ENCODE data around the gene CCDC170. TPM values are rescaled to one million over a fixed set of nuclear protein-coding genes. Genes with fewer than 3 reads are reported as not detected.

The CCDC170 gene
- total and polyA plus RNA-seq, 4 donors: 0.05 to 5.4 (median 1.1) TPM

DNA sequence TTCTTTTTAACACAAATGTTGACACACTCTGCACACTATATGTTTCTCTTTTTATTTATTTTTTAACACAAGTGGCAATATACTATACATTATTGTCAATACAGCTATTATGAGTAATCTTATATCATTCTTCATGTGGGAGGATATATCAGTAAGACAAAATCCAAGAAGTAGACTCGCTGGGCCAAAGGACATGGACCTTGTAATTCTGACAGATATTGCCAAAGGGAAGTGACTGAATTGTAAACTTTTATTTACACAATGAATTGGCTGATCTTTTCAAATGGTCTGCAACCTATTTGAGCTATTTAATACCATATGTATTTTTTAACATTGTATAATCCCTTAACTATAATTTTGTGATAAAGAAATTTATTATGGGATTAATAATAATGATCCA, 56.0 kb downstream of the CCDC170 start:
- Histone ChIP-seq H3K9me3 (ENCODE audit: control insufficient read depth, low read length) (peaks cover 4% of the 10 kb centered on the region), H3K36me3 (ENCODE audit: control insufficient read depth in 1 of 2, insufficient read depth in 2 of 2, low read length in 1 of 2) (no peaks in the 10 kb centered on the region), H3K4me3 (ENCODE audit: low read length in 2 of 2) (no peak overlapping the region), H3K4me1 (ENCODE audit: control insufficient read depth in 1 of 2, insufficient read depth in 2 of 2, low read length in 2 of 2) (no peaks in the 10 kb centered on the region), H3K27ac (ENCODE audit: low read depth in 1 of 2, low read length in 2 of 2) (no peak overlapping the region), H3K27me3 (ENCODE audit: control insufficient read depth in 1 of 2, insufficient read depth in 2 of 2, low read length in 1 of 2) (no peaks in the 10 kb centered on the region)
- no peak for ATAC-seq (ENCODE audit: low FRiP score)
- no peak for DNase-seq
- intact Hi-C loops (cut with DNase I): no loop called here
- 78 to 82% methylated on average over 1 of the region's 1 CpG for WGBS, 2 donors

DNA sequence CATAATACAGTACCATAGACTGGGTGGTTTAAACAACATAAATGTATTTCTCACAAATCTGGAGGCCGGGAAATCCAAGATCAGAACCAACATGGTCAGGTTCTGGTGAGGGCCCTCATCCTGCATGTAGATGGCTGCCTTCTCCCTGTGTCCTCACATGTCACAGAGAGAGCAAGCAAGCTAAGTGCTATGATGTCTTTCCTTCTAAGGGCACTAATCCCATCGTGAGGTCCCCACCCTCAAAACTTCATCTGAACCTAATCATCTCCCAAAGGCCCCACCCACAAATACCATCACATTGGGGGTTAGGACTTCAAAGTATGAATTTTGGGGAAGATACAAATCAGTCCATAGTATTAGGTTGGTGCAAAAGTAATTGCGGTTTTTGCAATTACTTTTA, 56.8 kb downstream of the CCDC170 start:
- intact Hi-C loops (cut with DNase I): no loop called here
- no peaks in the 10 kb centered on the region for H3K36me3 ChIP-seq (ENCODE audit: control insufficient read depth in 1 of 2, insufficient read depth in 2 of 2, low read length in 1 of 2)
- 85 to 87% methylated on average over 3 of the region's 3 CpGs for WGBS, 2 donors
- H3K4me3 ChIP-seq (ENCODE audit: low read length in 2 of 2): no peak overlapping the region
- H3K4me1 ChIP-seq (ENCODE audit: control insufficient read depth in 1 of 2, insufficient read depth in 2 of 2, low read length in 2 of 2): no peaks in the 10 kb centered on the region
- DNase-seq (no peak), ATAC-seq (ENCODE audit: low FRiP score) (no peak)
- H3K27me3 ChIP-seq (ENCODE audit: control insufficient read depth in 1 of 2, insufficient read depth in 2 of 2, low read length in 1 of 2): no peaks in the 10 kb centered on the region
- H3K27ac ChIP-seq (ENCODE audit: low read depth in 1 of 2, low read length in 2 of 2): no peak overlapping the region
- H3K9me3 ChIP-seq (ENCODE audit: control insufficient read depth, low read length): peaks cover 4% of the 10 kb centered on the region

DNA sequence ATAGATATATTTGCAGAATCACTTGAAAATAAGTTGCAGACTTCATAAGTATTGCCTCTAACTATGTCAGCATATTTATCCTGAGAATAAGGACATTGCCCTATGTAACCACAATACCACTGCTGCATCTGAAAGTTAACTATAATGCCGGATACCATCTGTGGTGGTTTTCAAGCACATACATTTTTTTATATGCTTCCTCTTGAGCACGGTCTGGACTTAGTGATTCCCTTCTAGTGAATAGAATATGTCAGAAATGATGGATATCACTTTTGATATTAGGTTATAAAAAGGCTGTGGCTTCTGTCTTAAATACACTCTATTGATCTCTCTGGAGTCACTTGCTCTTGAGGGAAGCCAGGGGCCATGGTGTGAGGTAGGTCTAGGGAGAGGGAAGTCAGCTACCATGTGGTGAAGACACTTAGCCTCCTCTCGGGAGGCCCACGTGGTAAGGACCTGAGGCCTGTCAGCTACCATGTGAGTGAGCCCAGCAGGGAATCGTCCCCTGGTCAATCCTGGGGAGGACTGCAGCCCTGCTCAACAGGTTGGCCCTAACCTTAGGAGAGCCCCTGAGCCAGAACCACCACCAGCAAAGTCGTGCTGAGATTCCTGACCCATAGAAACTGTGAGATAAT, 57.5 kb downstream of the CCDC170 start:
- 51 to 60% methylated on average over 6 of the region's 6 CpGs for WGBS, 2 donors

DNA sequence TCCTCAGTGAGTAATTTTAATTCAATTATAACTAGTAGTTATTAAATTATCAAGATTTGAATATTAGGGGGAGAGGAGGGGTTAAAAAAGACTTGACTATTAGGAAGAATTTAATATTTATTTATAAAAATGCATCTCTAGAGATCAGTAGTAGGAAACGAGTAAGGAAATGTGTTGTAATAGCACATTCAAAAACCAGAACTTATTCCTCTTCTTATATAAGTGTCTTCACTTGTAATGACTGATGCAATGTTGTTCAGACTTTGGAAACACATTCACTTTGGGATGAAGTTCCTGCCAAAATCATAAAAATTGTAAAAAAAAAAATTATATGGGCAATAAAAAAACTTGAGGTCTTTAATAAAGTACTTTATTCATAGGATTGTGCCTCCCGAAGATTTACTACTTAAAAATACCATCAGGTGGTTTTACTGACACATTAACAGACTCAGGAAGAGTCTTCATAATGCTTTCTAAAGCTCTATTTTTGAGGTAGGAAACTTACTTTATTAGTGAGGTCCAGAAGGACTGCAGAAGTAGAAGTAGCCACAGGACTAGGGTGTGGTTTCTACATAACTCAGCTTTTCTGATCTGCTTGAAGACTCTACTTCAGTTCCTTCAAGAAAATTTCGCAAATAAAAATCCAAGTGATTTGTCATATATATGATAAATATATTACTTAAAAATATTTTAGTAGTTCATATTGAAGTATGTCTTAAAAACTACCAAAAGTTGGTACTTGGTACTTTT, 59.8 kb downstream of the CCDC170 start:
- Histone ChIP-seq H3K4me3 (ENCODE audit: low read length in 2 of 2) (no peak overlapping the region), H3K36me3 (ENCODE audit: control insufficient read depth in 1 of 2, insufficient read depth in 2 of 2, low read length in 1 of 2) (no peaks in the 10 kb centered on the region), H3K27ac (ENCODE audit: low read depth in 1 of 2, low read length in 2 of 2) (no peak overlapping the region), H3K27me3 (ENCODE audit: control insufficient read depth in 1 of 2, insufficient read depth in 2 of 2, low read length in 1 of 2) (no peaks in the 10 kb centered on the region), H3K4me1 (ENCODE audit: control insufficient read depth in 1 of 2, insufficient read depth in 2 of 2, low read length in 2 of 2) (no peaks in the 10 kb centered on the region), H3K9me3 (ENCODE audit: control insufficient read depth, low read length) (peaks cover 4% of the 10 kb centered on the region)
- intact Hi-C loops (cut with DNase I): no loop called here
- ATAC-seq (ENCODE audit: low FRiP score): no peak
- no peak for DNase-seq
- 72 to 74% methylated on average over 3 of the region's 3 CpGs for WGBS, 2 donors

More for the DNA sequence above, 57.5 kb downstream of the CCDC170 start:
- Histone ChIP-seq H3K4me3 (ENCODE audit: low read length in 2 of 2) (no peak overlapping the region), H3K4me1 (ENCODE audit: control insufficient read depth in 1 of 2, insufficient read depth in 2 of 2, low read length in 2 of 2) (no peaks in the 10 kb centered on the region), H3K27ac (ENCODE audit: low read depth in 1 of 2, low read length in 2 of 2) (no peak overlapping the region), H3K9me3 (ENCODE audit: control insufficient read depth, low read length) (peaks cover 4% of the 10 kb centered on the region), H3K27me3 (ENCODE audit: control insufficient read depth in 1 of 2, insufficient read depth in 2 of 2, low read length in 1 of 2) (no peaks in the 10 kb centered on the region), H3K36me3 (ENCODE audit: control insufficient read depth in 1 of 2, insufficient read depth in 2 of 2, low read length in 1 of 2) (no peaks in the 10 kb centered on the region)
- intact Hi-C loops (cut with DNase I): no loop called here
- DNase-seq: no peak
- ATAC-seq (ENCODE audit: low FRiP score): no peak

DNA sequence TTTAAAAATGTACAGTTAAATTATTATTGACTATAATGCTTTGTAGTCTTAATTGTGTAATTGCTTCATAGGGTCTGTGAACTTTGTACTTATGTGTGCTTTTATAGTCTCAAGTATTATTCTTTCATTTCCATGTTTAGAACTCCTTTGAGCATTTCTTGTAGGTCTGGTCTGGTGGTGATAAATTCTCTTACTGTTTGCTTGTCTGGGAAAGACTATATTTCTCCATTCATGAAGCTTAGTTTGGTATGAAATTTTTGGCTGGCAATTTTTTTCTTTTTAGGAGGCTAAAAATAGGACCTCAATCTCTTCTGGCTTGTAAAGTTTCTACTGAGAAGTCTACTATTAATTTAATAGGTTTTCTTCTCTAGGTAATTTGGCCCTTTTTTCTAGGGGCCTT, 67.4 kb downstream of the CCDC170 start:
- no peak for DNase-seq
- no peaks in the 10 kb centered on the region for H3K36me3 ChIP-seq (ENCODE audit: control insufficient read depth in 1 of 2, insufficient read depth in 2 of 2, low read length in 1 of 2)
- H3K27me3 ChIP-seq (ENCODE audit: control insufficient read depth in 1 of 2, insufficient read depth in 2 of 2, low read length in 1 of 2): no peaks in the 10 kb centered on the region
- no peak overlapping the region for H3K27ac ChIP-seq (ENCODE audit: low read depth in 1 of 2, low read length in 2 of 2)
- peaks cover 2% of the 10 kb centered on the region for H3K9me3 ChIP-seq (ENCODE audit: control insufficient read depth, low read length)
- no peaks in the 10 kb centered on the region for H3K4me1 ChIP-seq (ENCODE audit: control insufficient read depth in 1 of 2, insufficient read depth in 2 of 2, low read length in 2 of 2)
- intact Hi-C loops (cut with DNase I): no loop called here
- no peak overlapping the region for H3K4me3 ChIP-seq (ENCODE audit: low read length in 2 of 2)
- ATAC-seq (ENCODE audit: low FRiP score): no peak

DNA sequence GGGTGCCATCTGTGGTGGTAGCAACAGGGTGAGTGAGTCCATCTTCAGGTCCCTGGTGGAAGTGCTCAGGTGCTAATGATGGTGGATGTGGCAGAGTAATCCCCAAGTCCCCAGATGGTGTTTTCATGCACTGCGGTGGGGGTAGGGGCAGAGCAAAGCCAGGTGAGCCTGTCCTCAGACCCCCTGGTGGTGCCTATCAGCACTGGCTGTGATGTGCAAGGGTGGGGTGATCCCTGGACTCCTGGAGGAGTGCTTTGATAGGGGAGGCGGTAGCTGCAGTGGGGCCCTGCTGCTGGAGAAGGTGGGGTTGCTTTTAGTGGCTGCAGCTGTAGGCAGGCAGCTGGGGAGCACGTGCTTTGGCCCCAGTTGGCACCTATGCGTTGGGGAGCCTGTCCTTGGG, 70.8 kb downstream of the CCDC170 start:
- intact Hi-C loops (cut with DNase I): no loop called here
- no peak for ATAC-seq (ENCODE audit: low FRiP score)
- Histone ChIP-seq H3K36me3 (ENCODE audit: control insufficient read depth in 1 of 2, insufficient read depth in 2 of 2, low read length in 1 of 2) (no peaks in the 10 kb centered on the region), H3K4me1 (ENCODE audit: control insufficient read depth in 1 of 2, insufficient read depth in 2 of 2, low read length in 2 of 2) (no peaks in the 10 kb centered on the region), H3K9me3 (ENCODE audit: control insufficient read depth, low read length) (peaks cover 2% of the 10 kb centered on the region), H3K4me3 (ENCODE audit: low read length in 2 of 2) (no peak overlapping the region), H3K27ac (ENCODE audit: low read depth in 1 of 2, low read length in 2 of 2) (no peak overlapping the region), H3K27me3 (ENCODE audit: control insufficient read depth in 1 of 2, insufficient read depth in 2 of 2, low read length in 1 of 2) (no peaks in the 10 kb centered on the region)
- WGBS, 2 donors: 64 to 65% methylated on average over 4 of the region's 4 CpGs
- no peak for DNase-seq

DNA sequence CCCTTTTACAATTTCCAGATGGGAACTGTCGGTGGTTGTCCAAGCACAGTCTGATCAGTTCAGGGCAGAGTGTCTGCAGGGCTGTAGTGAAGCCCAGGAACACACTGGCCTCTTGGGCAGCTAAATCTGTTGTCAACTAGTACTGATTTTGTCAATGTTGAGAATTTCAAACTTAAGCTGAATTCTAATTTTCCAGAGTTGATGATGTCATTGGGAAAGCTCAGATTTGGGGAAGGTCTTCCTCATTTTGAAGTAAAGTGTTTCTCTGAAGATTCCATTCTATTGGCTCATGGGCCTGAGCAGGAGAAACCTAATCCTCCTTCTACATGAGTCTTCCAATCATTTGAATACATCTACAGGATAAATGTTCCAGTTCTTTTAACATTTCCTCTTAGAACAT, 72.1 kb downstream of the CCDC170 start:
- intact Hi-C loops (cut with DNase I): no loop called here
- Histone ChIP-seq H3K27me3 (ENCODE audit: control insufficient read depth in 1 of 2, insufficient read depth in 2 of 2, low read length in 1 of 2) (no peaks in the 10 kb centered on the region), H3K9me3 (ENCODE audit: control insufficient read depth, low read length) (peaks cover 2% of the 10 kb centered on the region), H3K4me1 (ENCODE audit: control insufficient read depth in 1 of 2, insufficient read depth in 2 of 2, low read length in 2 of 2) (no peaks in the 10 kb centered on the region), H3K36me3 (ENCODE audit: control insufficient read depth in 1 of 2, insufficient read depth in 2 of 2, low read length in 1 of 2) (no peaks in the 10 kb centered on the region), H3K27ac (ENCODE audit: low read depth in 1 of 2, low read length in 2 of 2) (no peak overlapping the region), H3K4me3 (ENCODE audit: low read length in 2 of 2) (no peak overlapping the region)
- DNase-seq (no peak), ATAC-seq (ENCODE audit: low FRiP score) (no peak)
- 42 to 48% methylated on average over 1 of the region's 1 CpG for WGBS, 2 donors

DNA sequence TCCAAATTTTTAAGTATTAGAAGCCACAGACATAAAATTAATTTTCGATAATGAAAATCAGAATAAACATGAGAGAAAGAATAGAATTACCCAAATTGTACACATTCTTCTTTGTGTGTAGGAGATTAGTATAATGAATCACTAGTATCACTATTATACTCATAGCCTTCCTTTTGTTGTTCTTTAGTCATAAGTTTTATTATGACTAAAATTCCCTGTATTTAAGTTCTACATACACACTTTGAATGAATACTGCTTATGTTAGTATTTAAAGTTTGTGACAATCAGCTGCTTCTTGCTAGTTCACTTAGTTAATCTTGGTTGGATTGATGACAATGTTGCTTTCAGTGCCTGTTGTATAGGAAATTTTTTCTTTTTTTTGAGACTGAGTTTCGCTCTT, 72.7 kb downstream of the CCDC170 start:
- Histone ChIP-seq H3K4me3 (ENCODE audit: low read length in 2 of 2) (no peak overlapping the region), H3K4me1 (ENCODE audit: control insufficient read depth in 1 of 2, insufficient read depth in 2 of 2, low read length in 2 of 2) (no peaks in the 10 kb centered on the region), H3K9me3 (ENCODE audit: control insufficient read depth, low read length) (peaks cover 2% of the 10 kb centered on the region), H3K27me3 (ENCODE audit: control insufficient read depth in 1 of 2, insufficient read depth in 2 of 2, low read length in 1 of 2) (no peaks in the 10 kb centered on the region), H3K36me3 (ENCODE audit: control insufficient read depth in 1 of 2, insufficient read depth in 2 of 2, low read length in 1 of 2) (no peaks in the 10 kb centered on the region), H3K27ac (ENCODE audit: low read depth in 1 of 2, low read length in 2 of 2) (no peak overlapping the region)
- no peak for DNase-seq
- intact Hi-C loops (cut with DNase I): no loop called here
- WGBS, 2 donors: 43 to 48% methylated on average over 2 of the region's 2 CpGs
- ATAC-seq (ENCODE audit: low FRiP score): no peak

DNA sequence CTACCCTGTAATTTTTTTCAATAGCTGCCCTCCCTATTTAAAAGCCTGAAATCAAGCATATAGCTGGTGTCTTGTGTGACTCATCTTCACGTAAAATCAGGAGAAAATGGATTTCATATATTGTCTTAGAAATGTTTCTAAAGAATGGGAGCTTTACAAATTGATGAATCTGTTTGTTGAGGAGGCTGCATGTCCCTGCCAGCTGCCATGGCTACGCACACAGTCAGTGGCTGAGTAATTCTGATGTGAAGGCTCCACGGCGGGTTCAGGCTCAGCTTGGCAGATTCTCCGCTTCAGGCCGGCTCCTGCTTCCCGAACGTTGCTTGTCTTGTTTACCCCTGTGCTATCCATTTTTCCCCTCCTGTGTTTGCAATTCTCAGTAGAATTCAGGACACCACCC, 82.8 kb downstream of the CCDC170 start:
- no peak overlapping the region for H3K27ac ChIP-seq (ENCODE audit: low read depth in 1 of 2, low read length in 2 of 2)
- H3K4me1 ChIP-seq (ENCODE audit: control insufficient read depth in 1 of 2, insufficient read depth in 2 of 2, low read length in 2 of 2): no peaks in the 10 kb centered on the region
- H3K36me3 ChIP-seq (ENCODE audit: control insufficient read depth in 1 of 2, insufficient read depth in 2 of 2, low read length in 1 of 2): no peaks in the 10 kb centered on the region
- no peak for DNase-seq
- no peak overlapping the region for H3K4me3 ChIP-seq (ENCODE audit: low read length in 2 of 2)
- H3K9me3 ChIP-seq (ENCODE audit: control insufficient read depth, low read length): peaks cover 7% of the 10 kb centered on the region
- H3K27me3 ChIP-seq (ENCODE audit: control insufficient read depth in 1 of 2, insufficient read depth in 2 of 2, low read length in 1 of 2): no peaks in the 10 kb centered on the region
- whole genome bisulfite sequencing, 2 donors: 81 to 86% methylated on average over 8 of the region's 8 CpGs
- no peak for ATAC-seq (ENCODE audit: low FRiP score)
- intact Hi-C loops (cut with DNase I): no loop called here
